Prostate gland (tissue), 2 donors: Measurements from ENCODE around the gene AKR1D1.

Source experiments
- POLR2A ChIP-seq: fragments of 450-650 bp; IDR thresholded peaks from one replicate; pipeline ENCODE4 v1.6.1; 2016; ENCODE audit warnings: antibody characterized with exemption, mild to moderate bottlenecking
- TF ChIP-seq, protein P1 (sequence below), 4 experiments: fragments of 200-600 bp in 2 of 4; fragments of 450-650 bp in 2 of 4; sonication (generic) in 2 of 4; IDR thresholded peaks; 1 replicate in 3 of 4; 2 replicates in 1 of 4; pipeline ENCODE4 v1.5.1; 2016 to 2019; ENCODE audit warnings: antibody characterized with exemption in 4 of 4, mild to moderate bottlenecking in 2 of 4, moderate library complexity in 2 of 4

DNA sequence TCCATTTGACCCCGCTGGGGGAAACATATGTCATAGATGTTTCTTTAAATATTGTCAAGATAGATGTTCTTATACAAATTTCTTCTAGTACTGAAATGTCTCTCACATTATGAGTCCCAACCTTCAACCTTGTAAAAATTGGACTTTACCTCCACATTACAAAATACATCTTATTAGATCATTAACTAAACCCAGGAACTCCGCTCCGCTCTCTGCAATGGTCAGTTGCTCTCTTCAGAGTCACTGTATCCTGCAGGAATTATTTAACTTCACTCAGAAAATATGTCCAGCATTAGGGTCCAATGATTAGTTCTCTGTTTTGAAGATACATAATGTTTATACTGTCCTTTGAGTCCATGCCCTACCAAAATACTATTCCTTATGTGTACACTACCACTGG, 8.5 kb upstream of the AKR1D1 start:
- TF ChIP-seq, protein P1, sequence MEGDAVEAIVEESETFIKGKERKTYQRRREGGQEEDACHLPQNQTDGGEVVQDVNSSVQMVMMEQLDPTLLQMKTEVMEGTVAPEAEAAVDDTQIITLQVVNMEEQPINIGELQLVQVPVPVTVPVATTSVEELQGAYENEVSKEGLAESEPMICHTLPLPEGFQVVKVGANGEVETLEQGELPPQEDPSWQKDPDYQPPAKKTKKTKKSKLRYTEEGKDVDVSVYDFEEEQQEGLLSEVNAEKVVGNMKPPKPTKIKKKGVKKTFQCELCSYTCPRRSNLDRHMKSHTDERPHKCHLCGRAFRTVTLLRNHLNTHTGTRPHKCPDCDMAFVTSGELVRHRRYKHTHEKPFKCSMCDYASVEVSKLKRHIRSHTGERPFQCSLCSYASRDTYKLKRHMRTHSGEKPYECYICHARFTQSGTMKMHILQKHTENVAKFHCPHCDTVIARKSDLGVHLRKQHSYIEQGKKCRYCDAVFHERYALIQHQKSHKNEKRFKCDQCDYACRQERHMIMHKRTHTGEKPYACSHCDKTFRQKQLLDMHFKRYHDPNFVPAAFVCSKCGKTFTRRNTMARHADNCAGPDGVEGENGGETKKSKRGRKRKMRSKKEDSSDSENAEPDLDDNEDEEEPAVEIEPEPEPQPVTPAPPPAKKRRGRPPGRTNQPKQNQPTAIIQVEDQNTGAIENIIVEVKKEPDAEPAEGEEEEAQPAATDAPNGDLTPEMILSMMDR (IDR thresholded peaks at IDR 0.05), result no peak
- no peak for TF ChIP-seq POLR2A
